Endothelial cell of umbilical vein (primary cell): Measurements from ENCODE around the gene CFAP77. TPM values are rescaled to one million over a fixed set of nuclear protein-coding genes. Genes with fewer than 3 reads are reported as not detected.

ENCODE experiments used
- BruUV-seq: library from RNA; stranded (reverse); fragments of 400-500 nt; replicated peaks from 2 replicates; lab custom pipeline; 2021; lab: Mats Ljungman, UMichigan
- CTCF ChIA-PET: fragments of 300-600, 350-600 bp; sonication (Branson Sonifier 250); formaldehyde crosslinking; loops from one replicate; lab custom pipeline; 2021; ENCODE audit warnings: antibody characterized with exemption, inconsistent platforms; lab: Charles Lee
- POLR2A ChIA-PET: fragments of 300-600, 350-600 bp; sonication (Branson Sonifier 250); formaldehyde crosslinking; loops from one replicate; lab custom pipeline; 2021; ENCODE audit warnings: antibody characterized with exemption, inconsistent platforms; lab: Charles Lee
- DNase-seq: peaks from one replicate; pipeline ENCODE4 v3.0.0-alpha.2; 2011; ENCODE audit warnings: low read depth, low spot score
- FAIRE-seq: peaks from 2 replicates; lab custom pipeline; 2011; peaks lifted over from hg19 to GRCh38; lab: Jason Lieb, UNC
- H2AFZ ChIP-seq: 2 replicates; pipeline ENCODE4 v1.6.0; 2012; ENCODE audit warnings: low read depth, low read length, control low read depth, inconsistent platforms
- H3K27ac ChIP-seq: 2 replicates; pipeline ENCODE4 v1.5.1; 2011; ENCODE audit warnings: low read depth, mild to moderate bottlenecking, control low read depth, low read length, moderate library complexity; ENCODE audit not compliant: insufficient read depth
- H3K27me3 ChIP-seq, 2 experiments: 2 replicates each; pipeline versions ENCODE4 v1.6.0 to v1.6.1; 2011; ENCODE audit warnings: low read length in 2 of 2, mixed read lengths in 1 of 2; ENCODE audit not compliant: control insufficient read depth in 2 of 2, insufficient read depth in 2 of 2
- H3K36me3 ChIP-seq, 2 experiments: 2 replicates in 1 of 2; 3 replicates in 1 of 2; pipeline ENCODE4 v1.5.1; 2011; ENCODE audit warnings: low read length in 2 of 2, mild to moderate bottlenecking in 1 of 2, moderate library complexity in 1 of 2; ENCODE audit not compliant: control insufficient read depth in 2 of 2, insufficient read depth in 2 of 2; ENCODE audit errors: extremely low read depth in 1 of 2
- H3K4me1 ChIP-seq: 3 replicates; pipeline ENCODE4 v1.5.1; 2011; ENCODE audit warnings: mild to moderate bottlenecking, low read length; ENCODE audit not compliant: control insufficient read depth, insufficient read depth; ENCODE audit errors: extremely low read depth
- H3K4me2 ChIP-seq: 2 replicates; pipeline ENCODE4 v1.6.1; 2011; ENCODE audit warnings: low read length, control low read depth, mixed read lengths; ENCODE audit not compliant: insufficient read depth
- H3K4me3 ChIP-seq, 3 experiments: fragments of 200-600 bp in 1 of 3; sonication (generic), shearing (Covaris generic) in 1 of 3; replicated peaks in 1 of 3; 2 replicates each; pipeline ENCODE4 v1.5.1; 2011 to 2016; ENCODE audit warnings: control low read depth in 3 of 3, low read length in 3 of 3, mild to moderate bottlenecking in 2 of 3, inconsistent platforms in 1 of 3, low read depth in 1 of 3, moderate library complexity in 1 of 3; ENCODE audit not compliant: insufficient read depth in 1 of 3
- H3K79me2 ChIP-seq: 2 replicates; pipeline ENCODE4 v1.6.0; 2012; ENCODE audit warnings: low read length, inconsistent platforms; ENCODE audit not compliant: control insufficient read depth, insufficient read depth
- H3K9ac ChIP-seq: replicated peaks from 2 replicates; pipeline ENCODE3; 2011; ENCODE audit warnings: low read length, control low read depth; ENCODE audit not compliant: insufficient read depth; ENCODE audit errors: extremely low read depth
- H3K9me1 ChIP-seq: replicated peaks from 3 replicates; pipeline ENCODE4 v1.6.0; 2011; ENCODE audit warnings: mild to moderate bottlenecking, low read length; ENCODE audit not compliant: control insufficient read depth, insufficient read depth; ENCODE audit errors: extremely low read depth
- H3K9me3 ChIP-seq: replicated peaks from 2 replicates; pipeline ENCODE4 v1.5.1; 2012; ENCODE audit warnings: low read length, inconsistent platforms; ENCODE audit not compliant: control insufficient read depth, insufficient read depth
- H4K20me1 ChIP-seq: replicated peaks from 2 replicates; pipeline ENCODE3; 2011; ENCODE audit warnings: mild to moderate bottlenecking, low read length; ENCODE audit not compliant: control insufficient read depth, insufficient read depth; ENCODE audit errors: extremely low read depth
- CTCF ChIP-seq, 2 donors: IDR thresholded peaks; 1 replicate in 1 of 2; 2 replicates in 1 of 2; pipeline ENCODE4 v1.5.1; 2011; ENCODE audit warnings: low read length in 2 of 2, mild to moderate bottlenecking in 2 of 2, moderate library complexity in 2 of 2, control low read depth in 1 of 2, inconsistent platforms in 1 of 2, low read depth in 1 of 2; ENCODE audit not compliant: insufficient read depth in 1 of 2; ENCODE audit errors: extremely low read depth in 1 of 2
- EZH2 ChIP-seq: IDR thresholded peaks from 2 replicates; pipeline ENCODE4 v1.6.1; 2012; ENCODE audit warnings: borderline replicate concordance, low read depth, mild to moderate bottlenecking, moderate library complexity, low read length, inconsistent platforms; ENCODE audit not compliant: severe bottlenecking
- FOS ChIP-seq: IDR thresholded peaks from 2 replicates; pipeline ENCODE4 v1.6.1; 2011; ENCODE audit warnings: mild to moderate bottlenecking, low read length, moderate library complexity, borderline replicate concordance; ENCODE audit not compliant: insufficient read depth
- GATA2 ChIP-seq: IDR thresholded peaks from 2 replicates; pipeline ENCODE4 v1.7.0; 2011; ENCODE audit warnings: low read depth, mild to moderate bottlenecking, moderate library complexity, mixed read lengths, low read length; ENCODE audit not compliant: insufficient read length, insufficient read depth
- JUN ChIP-seq: IDR thresholded peaks from 2 replicates; pipeline ENCODE4 v1.6.1; 2011; ENCODE audit warnings: borderline replicate concordance, low read depth; ENCODE audit not compliant: insufficient read length, insufficient read depth
- MAX ChIP-seq: IDR thresholded peaks from 2 replicates; pipeline ENCODE4 v1.6.1; 2011; ENCODE audit not compliant: insufficient read depth, insufficient read length
- MYC ChIP-seq: IDR thresholded peaks from one replicate; pipeline ENCODE4 v1.6.1; 2011; ENCODE audit warnings: mild to moderate bottlenecking, low read depth, low read length
- POLR2A ChIP-seq: IDR thresholded peaks from 2 replicates; pipeline ENCODE4 v1.6.1; 2012; ENCODE audit warnings: low read depth, mild to moderate bottlenecking, control low read depth, low read length
- POLR2AphosphoS5 ChIP-seq: IDR thresholded peaks from 2 replicates; pipeline ENCODE4 v1.6.1; 2012; ENCODE audit warnings: low read depth, mild to moderate bottlenecking, control low read depth, low read length, moderate library complexity; ENCODE audit not compliant: insufficient read depth
- dilution Hi-C: fragments of 300-500 bp; cut with MboI; formaldehyde crosslinking; loops from one replicate; pipeline ENCODE4 v1.15.0; 2019; ENCODE audit warnings: low sequenced_read_pairs; ENCODE audit not compliant: extremely low pct_ligation_motif_present
- intact Hi-C: fragments of 100-400 bp; cut with micrococcal nuclease; formaldehyde crosslinking; loops from one replicate; pipeline ENCODE4 v1.10.0; 2022
- polyA plus RNA-seq, 4 experiments: library from polyadenylated mRNA; depleted of rRNA in 3 of 4; stranded (reverse) in 3 of 4; unstranded in 1 of 4; fragments of >200 nt; gene quantifications; 2 replicates each; pipeline versions ENCODE4 v1.2.1 to v1.2.3, GENCODE V29; 2011 to 2012; ENCODE audit warnings: missing spikeins in 1 of 4
- total RNA-seq: library from RNA; stranded (reverse); gene quantifications from 2 replicates; pipeline ENCODE4 v1.2.3, GENCODE V29; 2021

CFAP77 gene
- total and polyA plus RNA-seq, 2 donors (not counting 3 experiments of a cell fraction or from before 2014, with no cell fraction given), result not detected

- TF ChIP-seq JUN (no peak), FOS (no peak), POLR2A (no peak)
- H3K4me2 ChIP-seq, result no peak overlapping the region
- no peak for DNase-seq
- no peak overlapping the region for H2AFZ ChIP-seq
- H3K9me1 ChIP-seq, result no peaks in the 10 kb centered on the region
- no peak overlapping the region for H3K4me3 ChIP-seq
- H3K36me3 ChIP-seq, result peaks cover 5 to 9% of the 10 kb centered on the region in 2 experiments
- dilution Hi-C loops, result no loop called here
- CTCF ChIA-PET, result no interaction called here
- H3K9ac ChIP-seq, result no peak overlapping the region
- H3K27me3 ChIP-seq, result no peaks in the 10 kb centered on the region
- H3K4me1 ChIP-seq, result no peaks in the 10 kb centered on the region
- no peak overlapping the region for H3K27ac ChIP-seq
- no TSS peak for BruUV-seq
- intact Hi-C loops, result no loop called here
- FAIRE-seq, result no peak
- no peaks in the 10 kb centered on the region for H3K79me2 ChIP-seq
- POLR2A ChIA-PET, result no interaction called here
- H4K20me1 ChIP-seq, result no peaks in the 10 kb centered on the region
- H3K9me3 ChIP-seq, result no peaks in the 10 kb centered on the region
Measured at GRCh38 chr9:132616725-132617124, 206.7 kb downstream of the CFAP77 start.

GRCh38 chr9:132622159-132622558, 212.1 kb downstream of the CFAP77 start:
- H3K4me1 ChIP-seq, result no peaks in the 10 kb centered on the region
- no TSS peak for BruUV-seq
- H2AFZ ChIP-seq, result no peak overlapping the region
- H3K27ac ChIP-seq, result no peak overlapping the region
- no peak overlapping the region for H3K9ac ChIP-seq
- no peaks in the 10 kb centered on the region for H3K79me2 ChIP-seq
- H3K27me3 ChIP-seq, result no peaks in the 10 kb centered on the region
- peaks cover 3 to 7% of the 10 kb centered on the region in 2 experiments for H3K36me3 ChIP-seq
- FAIRE-seq (peak; percentile 70), DNase-seq (no peak)
- dilution Hi-C loops, result no loop called here
- H3K4me3 ChIP-seq, result no peak overlapping the region
- intact Hi-C loops, result no loop called here
- no peak overlapping the region for H3K4me2 ChIP-seq
- no peaks in the 10 kb centered on the region for H4K20me1 ChIP-seq
- no peaks in the 10 kb centered on the region for H3K9me1 ChIP-seq
- CTCF ChIA-PET, result interaction anchor here (0.7 to 1.2 kb wide), 3 partner anchors 10 to 157 kb away, joined by 3 read pairs; no protein-coding TSS in a partner anchor
- no peak for TF ChIP-seq CTCF (IDR thresholded peaks at IDR 0.05; ENCODE audit: extremely low read depth in 1 of 2, insufficient read depth in 1 of 2, low read depth in 1 of 2, low read length in 2 of 2)
- no peak for TF ChIP-seq POLR2A
- no peak for TF ChIP-seq MAX
- no peak for TF ChIP-seq EZH2
- no peak for TF ChIP-seq POLR2AphosphoS5
- no peak for TF ChIP-seq FOS
- no peak for TF ChIP-seq MYC
- no peak for TF ChIP-seq JUN
- no peak for TF ChIP-seq GATA2
- POLR2A ChIA-PET, result interaction anchor here (0.6 kb wide), 1 partner anchor 23 kb away, joined by 3 read pairs; no protein-coding TSS in a partner anchor
- no peaks in the 10 kb centered on the region for H3K9me3 ChIP-seq
